Measurements from ENCODE around the gene KBTBD13. TPM values are rescaled to one million over a fixed set of nuclear protein-coding genes. Genes with fewer than 3 reads are reported as not detected.
A peak's percentile ranks its signal among the peaks of the same experiment; 100 is the strongest.
"Not testable (repeated sequence)": the region's sequence is repeated elsewhere in the genome, so short reads cannot be mapped to it uniquely, and the experiment has no call there.

Gene KBTBD13
- total RNA-seq, 1 donor from 2014 or later = not detected

- Mint-ChIP-seq H3K27me3 (peaks cover 3% of the 10 kb centered on the region), H3K27ac (no peak overlapping the region), H3K4me3 (no peak overlapping the region), H3K9me3 (no peaks in the 10 kb centered on the region), H3K36me3 (no peaks in the 10 kb centered on the region), H3K4me1 (ENCODE audit: unreplicated experiment) (peaks cover 39% of the 10 kb centered on the region)
- no peak for DNase-seq (ENCODE audit: extremely low spot score, unreplicated experiment)
- no peak for TF ChIP-seq CTCF (conservative IDR thresholded peaks at IDR 0.05)
Measured at GRCh38 chr15:65038428-65038827, 38.1 kb upstream of the KBTBD13 start.

- DNase-seq (ENCODE audit: extremely low spot score, unreplicated experiment) = no peak
- no peaks in the 10 kb centered on the region for H3K9me3 Mint-ChIP-seq
- no peak for TF ChIP-seq CTCF (conservative IDR thresholded peaks at IDR 0.05)
- H3K36me3 Mint-ChIP-seq = no peaks in the 10 kb centered on the region
- H3K27me3 Mint-ChIP-seq = peaks cover 3% of the 10 kb centered on the region
- peaks cover 35% of the 10 kb centered on the region for H3K4me1 Mint-ChIP-seq (ENCODE audit: unreplicated experiment)
- H3K4me3 Mint-ChIP-seq = no peak overlapping the region
- H3K27ac Mint-ChIP-seq = no peak overlapping the region
Measured at GRCh38 chr15:65038836-65039235, 37.7 kb upstream of the KBTBD13 start.

- H3K9me3 Mint-ChIP-seq = no peaks in the 10 kb centered on the region
- H3K27ac Mint-ChIP-seq = peak overlapping the region; percentile 14
- peaks cover 43% of the 10 kb centered on the region for H3K4me1 Mint-ChIP-seq (ENCODE audit: unreplicated experiment)
- no peak overlapping the region for H3K4me3 Mint-ChIP-seq
- TF ChIP-seq CTCF (conservative IDR thresholded peaks at IDR 0.05) = no peak
- no peak for DNase-seq (ENCODE audit: extremely low spot score, unreplicated experiment)
- H3K27me3 Mint-ChIP-seq = peaks cover 3% of the 10 kb centered on the region
- no peaks in the 10 kb centered on the region for H3K36me3 Mint-ChIP-seq
Measured at GRCh38 chr15:65040461-65040860, 36.1 kb upstream of the KBTBD13 start.

GRCh38 chr15:65041787-65042186 is 34.8 kb upstream of the KBTBD13 start:
- H3K4me3 Mint-ChIP-seq = no peak overlapping the region
- H3K36me3 Mint-ChIP-seq = no peaks in the 10 kb centered on the region
- TF ChIP-seq CTCF (conservative IDR thresholded peaks at IDR 0.05) = no peak
- H3K4me1 Mint-ChIP-seq (ENCODE audit: unreplicated experiment) = peaks cover 39% of the 10 kb centered on the region
- H3K9me3 Mint-ChIP-seq = no peaks in the 10 kb centered on the region
- H3K27ac Mint-ChIP-seq = no peak overlapping the region
- peaks cover 3% of the 10 kb centered on the region for H3K27me3 Mint-ChIP-seq
- no peak for DNase-seq (ENCODE audit: extremely low spot score, unreplicated experiment)

- Mint-ChIP-seq H3K27me3 (peaks cover 3% of the 10 kb centered on the region), H3K4me3 (no peak overlapping the region), H3K27ac (peak overlapping the region; percentile 73), H3K36me3 (no peaks in the 10 kb centered on the region), H3K9me3 (no peaks in the 10 kb centered on the region), H3K4me1 (ENCODE audit: unreplicated experiment) (peaks cover 31% of the 10 kb centered on the region)
- no peak for DNase-seq (ENCODE audit: extremely low spot score, unreplicated experiment)
- TF ChIP-seq CTCF (conservative IDR thresholded peaks at IDR 0.05) = no peak
Measured at GRCh38 chr15:65042776-65043327, 33.7 kb upstream of the KBTBD13 start.

GRCh38 chr15:65044218-65044617 is 32.3 kb upstream of the KBTBD13 start:
- DNase-seq (ENCODE audit: extremely low spot score, unreplicated experiment); H3K9me3 Mint-ChIP-seq; H3K27me3 Mint-ChIP-seq; H3K36me3 Mint-ChIP-seq: not testable (repeated sequence)
- peaks cover 30% of the 10 kb centered on the region for H3K4me1 Mint-ChIP-seq (ENCODE audit: unreplicated experiment)
- peak overlapping the region; percentile 28 for H3K4me3 Mint-ChIP-seq
- H3K27ac Mint-ChIP-seq = peak overlapping the region; percentile 74

Data from type B pancreatic cell (in vitro differentiated cells).